HEK293T (cell line): ENCODE results near the gene RIPPLY1.

ENCODE experiments used
- CTCF ChIA-PET: fragments of 350-600 bp; formaldehyde crosslinking; extraction: SDS; loops from one replicate; lab custom pipeline; 2021; ENCODE audit warnings: antibody characterized with exemption, inconsistent platforms; lab: Yijun Ruan, JAX
- POLR2A ChIA-PET: fragments of 350-600 bp; formaldehyde crosslinking; extraction: SDS; loops from one replicate; lab custom pipeline; 2020; ENCODE audit warnings: antibody characterized with exemption, inconsistent platforms; lab: Yijun Ruan, JAX
- DNase-seq: peaks from one replicate; pipeline ENCODE4 v3.0.0; 2012; ENCODE audit warnings: mixed read lengths; ENCODE audit errors: extremely low spot score
- ARNT ChIP-seq: fragments of 450-650 bp; IDR thresholded peaks from 2 replicates; pipeline ENCODE4 v1.6.1; 2017; ENCODE audit warnings: mild to moderate bottlenecking
- BHLHE40 ChIP-seq: fragments of 450-650 bp; IDR thresholded peaks from 2 replicates; pipeline ENCODE4 v1.6.1; 2016; ENCODE audit warnings: mild to moderate bottlenecking, moderate library complexity, borderline replicate concordance
- CTBP1 ChIP-seq: fragments of 450-650 bp; IDR thresholded peaks from 2 replicates; pipeline ENCODE4 v1.6.1; 2016; ENCODE audit warnings: borderline replicate concordance
- ELF4 ChIP-seq: fragments of 450-650 bp; IDR thresholded peaks from 2 replicates; pipeline ENCODE4 v1.6.1; 2017; ENCODE audit warnings: antibody characterized with exemption
- FOXA1 ChIP-seq: fragments of 450-650 bp; IDR thresholded peaks from 2 replicates; pipeline ENCODE4 v1.6.1; 2016; ENCODE audit warnings: mild to moderate bottlenecking
- FOXK2 ChIP-seq: fragments of 450-650 bp; IDR thresholded peaks from 2 replicates; pipeline ENCODE4 v1.6.1; 2016; ENCODE audit warnings: mild to moderate bottlenecking
- FOXM1 ChIP-seq: fragments of 450-650 bp; IDR thresholded peaks from 2 replicates; pipeline ENCODE4 v1.6.1; 2017; ENCODE audit warnings: mild to moderate bottlenecking, borderline replicate concordance
- HDGF ChIP-seq: fragments of 450-650 bp; IDR thresholded peaks from 2 replicates; pipeline ENCODE4 v1.6.1; 2017; ENCODE audit warnings: antibody characterized with exemption, borderline replicate concordance
- L3MBTL2 ChIP-seq: fragments of 450-650 bp; conservative IDR thresholded peaks from 2 replicates; pipeline ENCODE4 v1.6.1; 2016; ENCODE audit warnings: mild to moderate bottlenecking
- LEF1 ChIP-seq: fragments of 450-650 bp; IDR thresholded peaks from 2 replicates; pipeline ENCODE4 v1.6.1; 2017; ENCODE audit warnings: mild to moderate bottlenecking, borderline replicate concordance
- NFRKB ChIP-seq: fragments of 450-650 bp; IDR thresholded peaks from 2 replicates; pipeline ENCODE4 v1.6.1; 2016; ENCODE audit warnings: mild to moderate bottlenecking, moderate library complexity
- SP1 ChIP-seq: fragments of 450-650 bp; IDR thresholded peaks from 2 replicates; pipeline ENCODE4 v1.6.1; 2017
- SUZ12 ChIP-seq: fragments of 450-650 bp; IDR thresholded peaks from 2 replicates; pipeline ENCODE4 v1.6.1; 2016; ENCODE audit warnings: mild to moderate bottlenecking
- TARDBP ChIP-seq: fragments of 450-650 bp; IDR thresholded peaks from 2 replicates; pipeline ENCODE4 v1.6.1; 2016
- ZNF384 ChIP-seq: fragments of 450-650 bp; IDR thresholded peaks from 2 replicates; pipeline ENCODE4 v1.6.1; 2016
- TF ChIP-seq, protein P1 (sequence below): fragments of 450-650 bp; IDR thresholded peaks from 2 replicates; pipeline ENCODE4 v1.6.1; 2016

RIPPLY1 gene

DNA sequence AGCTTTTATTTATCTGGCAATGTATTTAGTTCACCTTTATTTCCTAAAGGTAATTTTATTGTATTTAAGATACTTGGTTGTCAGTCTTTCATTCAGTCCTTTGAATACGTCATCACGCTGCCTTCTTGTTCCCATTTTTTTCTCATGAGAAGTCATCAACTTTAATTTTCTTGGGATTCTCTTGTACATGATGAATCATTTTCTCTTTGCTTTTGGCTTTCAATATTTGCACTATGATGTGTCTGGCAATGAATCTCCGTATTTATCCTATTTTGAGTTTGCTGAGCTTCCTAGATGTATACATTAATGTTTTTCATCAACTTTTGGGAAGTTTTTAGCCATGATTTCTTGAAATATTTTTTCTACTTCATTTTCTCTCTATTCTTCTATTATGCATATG, 45.5 kb upstream of the RIPPLY1 start:
- no peak for DNase-seq
- POLR2A ChIA-PET, result no interaction called here
- TF ChIP-seq ZNF384 (no peak), ELF4 (no peak), NFRKB (no peak), TARDBP (no peak), SP1 (no peak), FOXK2 (no peak), FOXM1 (no peak), HDGF (no peak), FOXA1 (no peak), CTBP1 (no peak), ARNT (no peak), BHLHE40 (no peak), L3MBTL2 (no peak)
- TF ChIP-seq, protein P1, sequence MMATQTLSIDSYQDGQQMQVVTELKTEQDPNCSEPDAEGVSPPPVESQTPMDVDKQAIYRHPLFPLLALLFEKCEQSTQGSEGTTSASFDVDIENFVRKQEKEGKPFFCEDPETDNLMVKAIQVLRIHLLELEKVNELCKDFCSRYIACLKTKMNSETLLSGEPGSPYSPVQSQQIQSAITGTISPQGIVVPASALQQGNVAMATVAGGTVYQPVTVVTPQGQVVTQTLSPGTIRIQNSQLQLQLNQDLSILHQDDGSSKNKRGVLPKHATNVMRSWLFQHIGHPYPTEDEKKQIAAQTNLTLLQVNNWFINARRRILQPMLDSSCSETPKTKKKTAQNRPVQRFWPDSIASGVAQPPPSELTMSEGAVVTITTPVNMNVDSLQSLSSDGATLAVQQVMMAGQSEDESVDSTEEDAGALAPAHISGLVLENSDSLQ, result no peak
- CTCF ChIA-PET, result no interaction called here

DNA sequence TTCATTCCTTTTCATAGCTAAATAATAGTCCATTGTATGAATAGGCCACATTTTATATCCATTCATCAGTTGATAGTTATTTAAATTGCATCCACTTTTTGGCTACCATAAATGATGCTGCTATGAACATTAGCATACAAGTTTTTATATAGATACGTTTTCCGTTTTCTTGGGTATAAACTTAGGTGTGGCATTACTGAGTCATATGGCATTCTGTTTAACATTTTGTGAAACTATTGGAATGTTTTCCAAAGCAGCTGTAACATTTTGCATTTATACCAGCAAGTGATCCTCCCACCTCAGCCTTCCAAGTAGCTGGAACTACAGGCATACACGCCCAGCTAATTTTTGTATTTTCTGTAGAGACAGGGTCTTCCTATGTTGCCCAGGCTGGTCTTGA, 43.3 kb upstream of the RIPPLY1 start:
- POLR2A ChIA-PET, result no interaction called here
- TF ChIP-seq, protein P1, result no peak
- TF ChIP-seq CTBP1, result no peak
- no peak for TF ChIP-seq FOXK2
- TF ChIP-seq TARDBP, result no peak
- TF ChIP-seq BHLHE40, result no peak
- no peak for TF ChIP-seq ELF4
- TF ChIP-seq L3MBTL2, result no peak
- no peak for TF ChIP-seq LEF1
- CTCF ChIA-PET, result no interaction called here
- DNase-seq, result no peak

DNA sequence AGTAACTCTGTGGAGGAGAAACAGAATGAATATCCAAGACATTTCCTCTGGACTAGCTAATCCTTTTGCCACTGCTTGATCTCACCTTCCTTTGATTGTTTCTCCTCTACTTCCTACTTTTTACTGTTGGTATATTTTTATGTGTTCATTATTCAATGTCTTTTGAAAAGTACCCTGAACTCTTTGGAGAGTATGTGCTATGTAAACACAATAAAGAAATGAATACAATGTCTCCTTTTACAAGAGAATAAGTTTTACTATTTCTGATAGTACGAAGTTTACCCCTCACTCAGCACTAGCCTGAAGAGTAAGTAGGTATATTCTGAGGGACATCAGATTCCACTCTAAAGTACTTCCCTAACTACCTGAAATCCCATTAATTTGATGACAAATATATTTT, 36.9 kb upstream of the RIPPLY1 start:
- TF ChIP-seq L3MBTL2 (no peak), SP1 (no peak), FOXK2 (no peak), FOXM1 (no peak), NFRKB (no peak), SUZ12 (no peak), ELF4 (no peak), ARNT (no peak), TARDBP (no peak), ZNF384 (no peak), FOXA1 (no peak), LEF1 (no peak), HDGF (no peak), BHLHE40 (no peak), CTBP1 (no peak)
- TF ChIP-seq, protein P1, result no peak

DNA sequence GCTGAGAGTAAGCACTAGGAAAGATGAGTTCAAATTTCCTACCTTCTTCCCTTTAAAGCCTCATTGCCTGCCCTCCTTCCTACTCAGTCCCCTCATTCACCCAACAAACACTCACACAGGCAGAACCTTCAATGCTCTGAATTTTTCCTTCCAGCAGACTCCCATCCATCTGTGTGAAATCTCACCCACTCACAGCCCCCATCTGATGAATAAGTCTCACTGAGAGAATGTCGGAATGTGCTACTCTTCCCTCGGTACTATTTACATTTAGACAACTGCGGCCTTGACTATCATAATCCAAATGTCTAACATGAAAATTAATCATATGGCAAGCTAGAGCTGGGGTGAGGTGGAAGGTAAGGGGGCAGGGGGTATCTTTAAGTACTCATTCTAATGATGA, 36.4 kb upstream of the RIPPLY1 start:
- no peak for DNase-seq
- POLR2A ChIA-PET, result interaction anchor here (0.9 kb wide), 1 partner anchor 27 kb away, joined by 3 read pairs; no protein-coding TSS in a partner anchor
- TF ChIP-seq TARDBP (no peak), LEF1 (no peak), L3MBTL2 (no peak), FOXA1 (no peak), HDGF (no peak), ZNF384 (no peak), CTBP1 (no peak), BHLHE40 (no peak), SP1 (no peak)
- TF ChIP-seq, protein P1, result no peak
- CTCF ChIA-PET, result no interaction called here

More for the DNA sequence above, 36.9 kb upstream of the RIPPLY1 start:
- POLR2A ChIA-PET, result interaction anchor here (0.9 kb wide), 1 partner anchor 28 kb away, joined by 3 read pairs; no protein-coding TSS in a partner anchor
- CTCF ChIA-PET, result no interaction called here
- no peak for DNase-seq

- CTCF ChIA-PET, result no interaction called here
Measured at GRCh38 chrX:106936246-106936645, 33.1 kb upstream of the RIPPLY1 start.

DNA sequence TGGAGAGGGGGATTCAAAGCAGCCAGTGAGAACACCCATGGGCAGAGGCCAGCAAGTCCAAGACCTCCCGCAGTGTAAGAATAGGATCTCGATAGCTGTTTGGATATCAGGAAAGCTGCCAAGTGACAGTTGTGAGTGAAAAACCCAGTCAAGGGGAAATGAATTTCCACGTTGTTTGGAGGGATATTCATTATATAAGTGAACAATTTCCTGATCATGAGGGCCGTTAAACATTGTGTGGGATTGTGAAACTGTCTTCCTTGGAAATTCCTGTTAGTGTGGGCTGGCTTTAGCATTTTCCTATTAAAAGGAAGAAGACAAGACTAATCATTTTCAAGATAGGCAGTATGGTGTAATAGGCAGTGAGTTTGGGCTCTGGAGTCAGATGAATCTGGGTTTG, 32.0 kb upstream of the RIPPLY1 start:
- TF ChIP-seq TARDBP (no peak), NFRKB (no peak), SUZ12 (no peak), SP1 (no peak), HDGF (no peak), LEF1 (no peak), FOXM1 (no peak), BHLHE40 (no peak)
- TF ChIP-seq, protein P1, result no peak
- POLR2A ChIA-PET, result no interaction called here
- CTCF ChIA-PET, result no interaction called here
- no peak for DNase-seq

More at GRCh38 chrX:106936246-106936645, 33.1 kb upstream of the RIPPLY1 start:
- TF ChIP-seq ELF4 (no peak), L3MBTL2 (no peak), ZNF384 (no peak), FOXM1 (no peak), SP1 (no peak), ARNT (no peak), NFRKB (no peak), BHLHE40 (no peak), TARDBP (no peak)
- DNase-seq, result no peak
- POLR2A ChIA-PET, result no interaction called here
